Smooth muscle cell (in vitro differentiated cells): ENCODE data around the gene ZBED6. TPM values are rescaled to one million over a fixed set of nuclear protein-coding genes. Genes with fewer than 3 reads are reported as not detected.
"Not testable (repeated sequence)": the region's sequence is repeated elsewhere in the genome, so short reads cannot be mapped to it uniquely, and the experiment has no call there.

Source experiments
- DNase-seq: peaks from one replicate; lab custom pipeline; 2025; ENCODE audit not compliant: unreplicated experiment; lab: John Stamatoyannopoulos, UW
- H2AFZ ChIP-seq: fragments of 200-600 bp; sonication (generic); 2 replicates; pipeline ENCODE4 v1.6.0; 2016; ENCODE audit warnings: antibody characterized with exemption, low read depth, mild to moderate bottlenecking
- H3F3A ChIP-seq: fragments of 200-600 bp; sonication (generic); 2 replicates; pipeline ENCODE4 v1.6.0; 2017; ENCODE audit warnings: antibody characterized with exemption, low read depth
- H3K27ac ChIP-seq: fragments of 200-600 bp; sonication (generic); 2 replicates; pipeline ENCODE4 v1.5.1; 2016; ENCODE audit warnings: low read depth, mild to moderate bottlenecking
- H3K27me3 ChIP-seq: fragments of 200-600 bp; sonication (generic); 2 replicates; pipeline ENCODE4 v1.6.1; 2016; ENCODE audit warnings: low read depth, mild to moderate bottlenecking
- H3K36me3 ChIP-seq: fragments of 200-600 bp; sonication (generic); 2 replicates; pipeline ENCODE4 v1.5.1; 2016; ENCODE audit warnings: low read depth
- H3K4me1 ChIP-seq: fragments of 200-600 bp; sonication (generic); 2 replicates; pipeline ENCODE4 v1.5.1; 2016; ENCODE audit warnings: low read depth
- H3K4me2 ChIP-seq: fragments of 200-600 bp; sonication (generic); 2 replicates; pipeline ENCODE4 v1.6.0; 2016; ENCODE audit warnings: mild to moderate bottlenecking
- H3K4me3 ChIP-seq: fragments of 200-600 bp; sonication (generic); 2 replicates; pipeline ENCODE4 v1.5.1; 2016; ENCODE audit warnings: mild to moderate bottlenecking
- H3K79me2 ChIP-seq: fragments of 200-600 bp; sonication (generic); 2 replicates; pipeline ENCODE4 v1.6.0; 2016; ENCODE audit warnings: low read depth, mild to moderate bottlenecking
- H3K9ac ChIP-seq: fragments of 200-600 bp; sonication (generic); 2 replicates; pipeline ENCODE4 v1.6.0; 2016; ENCODE audit warnings: low read depth
- H3K9me3 ChIP-seq: fragments of 200-600 bp; sonication (generic); replicated peaks from 2 replicates; pipeline ENCODE4 v1.5.1; 2016; ENCODE audit warnings: low read depth
- H4K20me1 ChIP-seq: fragments of 200-600 bp; sonication (generic); 2 replicates; pipeline ENCODE4 v1.6.0; 2016; ENCODE audit warnings: low read depth
- WGBS: methylation state at CpG from one replicate; pipeline ENCODE4 v1.1.7; 2016; ENCODE audit warnings: low lambda C conversion rate; 5-methylcytosine and 5-hydroxymethylcytosine counted together
- polyA plus RNA-seq: library from polyadenylated mRNA; unstranded; fragments of >200 nt; fragmentation: Nextera tagmentation; extraction: Ambion mirVana; gene quantifications from 2 replicates; pipeline ENCODE4 v1.2.1, GENCODE V29; 2016
- total RNA-seq: library from RNA; depleted of rRNA; stranded (reverse); fragments of >200 nt; gene quantifications from 2 replicates; pipeline ENCODE4 v1.2.3, GENCODE V29; 2014
- TF ChIP-seq, protein P1 (sequence below): fragments of 200-600 bp; sonication (generic); IDR thresholded peaks from 2 replicates; pipeline ENCODE4 v1.5.1; 2017; ENCODE audit warnings: borderline replicate concordance, mild to moderate bottlenecking, antibody characterized with exemption; ENCODE audit not compliant: insufficient read depth, poor library complexity, severe bottlenecking

ZBED6 gene
- total and polyA plus RNA-seq, 2 experiments from 2014 or later: 1.9 to 32.0 TPM

DNA sequence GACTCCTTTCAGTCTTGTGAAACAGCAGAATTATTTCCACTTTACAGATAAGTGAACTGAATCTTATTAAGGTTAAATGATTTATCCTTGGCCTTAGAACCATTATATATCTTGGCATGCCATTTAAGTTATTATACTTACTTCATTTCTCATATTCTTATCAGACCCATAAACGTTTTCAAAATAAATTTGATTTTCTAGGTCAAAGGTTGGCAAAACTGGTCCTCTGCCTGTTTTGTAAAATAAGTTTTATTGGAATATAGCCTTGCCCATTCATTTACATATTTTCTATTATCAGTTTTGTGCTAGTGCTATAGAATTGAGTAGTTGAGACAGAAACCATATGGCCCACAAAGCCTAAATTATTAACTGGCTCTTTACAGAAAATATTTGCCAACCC lies 33.1 kb downstream of the ZBED6 start:
- Histone ChIP-seq H3F3A (peaks cover 17% of the 10 kb centered on the region), H3K4me2 (no peak overlapping the region), H3K27me3 (no peaks in the 10 kb centered on the region), H3K27ac (no peak overlapping the region), H3K9ac (no peak overlapping the region), H3K4me3 (no peak overlapping the region), H3K4me1 (no peaks in the 10 kb centered on the region), H3K79me2 (peaks cover 67% of the 10 kb centered on the region), H4K20me1 (peaks cover 78% of the 10 kb centered on the region), H3K9me3 (no peaks in the 10 kb centered on the region), H2AFZ (no peak overlapping the region), H3K36me3 (peaks cover 56% of the 10 kb centered on the region)
- TF ChIP-seq, protein P1, sequence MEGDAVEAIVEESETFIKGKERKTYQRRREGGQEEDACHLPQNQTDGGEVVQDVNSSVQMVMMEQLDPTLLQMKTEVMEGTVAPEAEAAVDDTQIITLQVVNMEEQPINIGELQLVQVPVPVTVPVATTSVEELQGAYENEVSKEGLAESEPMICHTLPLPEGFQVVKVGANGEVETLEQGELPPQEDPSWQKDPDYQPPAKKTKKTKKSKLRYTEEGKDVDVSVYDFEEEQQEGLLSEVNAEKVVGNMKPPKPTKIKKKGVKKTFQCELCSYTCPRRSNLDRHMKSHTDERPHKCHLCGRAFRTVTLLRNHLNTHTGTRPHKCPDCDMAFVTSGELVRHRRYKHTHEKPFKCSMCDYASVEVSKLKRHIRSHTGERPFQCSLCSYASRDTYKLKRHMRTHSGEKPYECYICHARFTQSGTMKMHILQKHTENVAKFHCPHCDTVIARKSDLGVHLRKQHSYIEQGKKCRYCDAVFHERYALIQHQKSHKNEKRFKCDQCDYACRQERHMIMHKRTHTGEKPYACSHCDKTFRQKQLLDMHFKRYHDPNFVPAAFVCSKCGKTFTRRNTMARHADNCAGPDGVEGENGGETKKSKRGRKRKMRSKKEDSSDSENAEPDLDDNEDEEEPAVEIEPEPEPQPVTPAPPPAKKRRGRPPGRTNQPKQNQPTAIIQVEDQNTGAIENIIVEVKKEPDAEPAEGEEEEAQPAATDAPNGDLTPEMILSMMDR: no peak
- WGBS: 89% methylated on average over 1 of the region's 1 CpG
- no peak for DNase-seq

DNA sequence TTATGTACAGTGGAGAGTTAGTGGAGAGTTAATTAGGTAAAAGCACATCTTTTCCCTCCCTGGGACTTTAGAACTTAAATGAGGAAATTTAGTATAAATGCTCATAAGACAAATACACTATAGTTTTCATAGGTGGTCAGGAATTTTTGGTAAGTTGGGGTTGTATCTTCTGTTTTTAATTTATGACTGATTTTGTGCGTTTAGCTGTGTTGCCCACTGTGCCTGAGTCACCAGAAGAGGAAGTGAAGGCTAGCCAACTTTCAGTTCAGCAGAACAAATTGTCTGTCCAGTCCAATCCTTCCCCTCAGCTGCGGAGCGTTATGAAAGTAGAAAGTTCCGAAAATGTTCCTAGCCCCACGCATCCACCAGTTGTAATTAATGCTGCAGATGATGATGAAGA lies 33.8 kb downstream of the ZBED6 start:
- peaks cover 66% of the 10 kb centered on the region for H3K79me2 ChIP-seq

GRCh38 chr1:203835476-203835875 lies 40.1 kb downstream of the ZBED6 start:
- Histone ChIP-seq H3K4me3 (no peak overlapping the region), H3K27me3 (no peaks in the 10 kb centered on the region), H4K20me1 (peaks cover 79% of the 10 kb centered on the region), H3K4me2 (no peak overlapping the region), H3F3A (peaks cover 4% of the 10 kb centered on the region), H3K4me1 (no peaks in the 10 kb centered on the region), H3K9me3 (no peaks in the 10 kb centered on the region), H3K27ac (no peak overlapping the region), H3K36me3 (peaks cover 68% of the 10 kb centered on the region), H3K9ac (no peak overlapping the region), H3K79me2 (peaks cover 43% of the 10 kb centered on the region), H2AFZ (no peak overlapping the region)
- TF ChIP-seq, protein P1: no peak
- no peak for DNase-seq
- WGBS: 97% methylated on average over 3 of the region's 3 CpGs

More for the DNA sequence above, 33.8 kb downstream of the ZBED6 start:
- WGBS: 98% methylated on average over 5 of the region's 5 CpGs
- not testable (repeated sequence) for H2AFZ ChIP-seq, H3K9me3 ChIP-seq, H3K27me3 ChIP-seq, H3K4me3 ChIP-seq, H3K4me1 ChIP-seq, H3K27ac ChIP-seq, DNase-seq, H3K9ac ChIP-seq, H3K4me2 ChIP-seq
- H4K20me1 ChIP-seq: peaks cover 78% of the 10 kb centered on the region
- peaks cover 16% of the 10 kb centered on the region for H3F3A ChIP-seq
- H3K36me3 ChIP-seq: peaks cover 61% of the 10 kb centered on the region

DNA sequence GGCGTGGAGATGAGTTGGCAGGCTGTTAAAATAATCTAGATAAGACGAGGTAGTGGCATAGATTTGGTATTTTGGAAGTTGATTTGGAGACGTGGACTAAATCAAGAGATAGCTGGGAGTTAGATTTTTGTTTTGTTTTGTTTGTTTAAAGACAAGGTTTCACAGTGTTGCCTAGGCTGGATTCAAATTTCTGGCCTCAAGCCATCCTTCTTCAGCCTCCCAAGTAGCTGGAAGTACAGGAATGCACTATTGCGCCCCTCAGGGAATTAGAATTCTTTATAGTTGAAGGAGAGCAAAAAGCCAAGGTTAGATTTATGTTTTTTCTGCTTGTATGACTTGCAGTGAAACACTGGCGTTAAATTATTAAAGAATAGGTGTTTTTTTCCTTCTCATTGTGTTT lies 43.7 kb downstream of the ZBED6 start:
- H3K4me2 ChIP-seq: no peak overlapping the region
- no peaks in the 10 kb centered on the region for H3K9me3 ChIP-seq
- WGBS: 94% methylated on average over 5 of the region's 5 CpGs
- TF ChIP-seq, protein P1: no peak
- peaks cover 65% of the 10 kb centered on the region for H3K36me3 ChIP-seq
- DNase-seq: no peak
- no peaks in the 10 kb centered on the region for H3K27me3 ChIP-seq
- peaks cover 4% of the 10 kb centered on the region for H3F3A ChIP-seq
- no peak overlapping the region for H3K27ac ChIP-seq
- no peak overlapping the region for H3K9ac ChIP-seq
- H3K4me3 ChIP-seq: no peak overlapping the region
- no peaks in the 10 kb centered on the region for H3K4me1 ChIP-seq
- H4K20me1 ChIP-seq: peaks cover 73% of the 10 kb centered on the region
- H2AFZ ChIP-seq: no peak overlapping the region
- H3K79me2 ChIP-seq: peaks cover 52% of the 10 kb centered on the region
